ENCODE results near the gene MYO16.

Gene MYO16

GRCh38 chr13:109093998-109094397 is 464.6 kb downstream of the MYO16 start:
- TF ChIP-seq CTCF (IDR thresholded peaks at IDR 0.05; ENCODE audit: borderline replicate concordance, control extremely low read depth, extremely low read depth, insufficient read depth, missing control alignments), result no peak
- in situ Hi-C loops (cut with MboI; ENCODE audit: low sequenced_read_pairs, unreplicated experiment), result no loop called here
- no peak for DNase-seq (ENCODE audit: low spot score)

GRCh38 chr13:109095126-109095525 is 465.7 kb downstream of the MYO16 start:
- in situ Hi-C loops (cut with MboI; ENCODE audit: low sequenced_read_pairs, unreplicated experiment), result no loop called here
- TF ChIP-seq CTCF (IDR thresholded peaks at IDR 0.05; ENCODE audit: borderline replicate concordance, control extremely low read depth, extremely low read depth, insufficient read depth, missing control alignments), result no peak
- DNase-seq (ENCODE audit: low spot score), result no peak

- in situ Hi-C loops (cut with MboI; ENCODE audit: low sequenced_read_pairs, unreplicated experiment), result no loop called here
- DNase-seq (ENCODE audit: low spot score), result no peak
- no peak for TF ChIP-seq CTCF (IDR thresholded peaks at IDR 0.05; ENCODE audit: borderline replicate concordance, control extremely low read depth, extremely low read depth, insufficient read depth, missing control alignments)
Measured at GRCh38 chr13:109096101-109096500, 466.7 kb downstream of the MYO16 start.

- in situ Hi-C loops (cut with MboI; ENCODE audit: low sequenced_read_pairs, unreplicated experiment), result no loop called here
- no peak for DNase-seq (ENCODE audit: low spot score)
- no peak for TF ChIP-seq CTCF (IDR thresholded peaks at IDR 0.05; ENCODE audit: borderline replicate concordance, control extremely low read depth, extremely low read depth, insufficient read depth, missing control alignments)
Measured at GRCh38 chr13:109100705-109101304, 471.4 kb downstream of the MYO16 start.

- no peak for TF ChIP-seq CTCF (IDR thresholded peaks at IDR 0.05; ENCODE audit: borderline replicate concordance, control extremely low read depth, extremely low read depth, insufficient read depth, missing control alignments)
- in situ Hi-C loops (cut with MboI; ENCODE audit: low sequenced_read_pairs, unreplicated experiment), result no loop called here
- DNase-seq (ENCODE audit: low spot score), result no peak
Measured at GRCh38 chr13:109101550-109102144, 472.2 kb downstream of the MYO16 start.

GRCh38 chr13:109105899-109106298 is 476.5 kb downstream of the MYO16 start:
- in situ Hi-C loops (cut with MboI; ENCODE audit: low sequenced_read_pairs, unreplicated experiment), result no loop called here
- TF ChIP-seq CTCF (IDR thresholded peaks at IDR 0.05; ENCODE audit: borderline replicate concordance, control extremely low read depth, extremely low read depth, insufficient read depth, missing control alignments), result no peak
- no peak for DNase-seq (ENCODE audit: low spot score)

Measured in GM13976 (cell line).